ENCODE results near the gene PXYLP1. TPM values are rescaled to one million over a fixed set of nuclear protein-coding genes. Genes with fewer than 3 reads are reported as not detected.

PXYLP1 gene
- total and polyA plus RNA-seq, 10 of the 15 experiments (the other 5 are each of a cell fraction or from before 2014, with no cell fraction given), result 0.06 to 1.7 (median 0.35) TPM

GRCh38 chr3:141250342-141250741 is 18.7 kb downstream of the PXYLP1 start (continued):
- TF ChIP-seq CUX1 (IDR thresholded peaks at IDR 0.05; ENCODE audit: insufficient replicate concordance, low read depth, low read length) (no peak), ZBTB33 (IDR thresholded peaks at IDR 0.05) (no peak), NFYB (IDR thresholded peaks at IDR 0.05; ENCODE audit: insufficient read depth, low read depth, low read length) (peak; percentile 80), NBN (IDR thresholded peaks at IDR 0.05) (no peak), ELK1 (IDR thresholded peaks at IDR 0.05; ENCODE audit: low read depth, low read length) (no peak), ZBTB40 (IDR thresholded peaks at IDR 0.05; ENCODE audit: borderline replicate concordance) (no peak), RELB (IDR thresholded peaks at IDR 0.05; ENCODE audit: low read depth) (no peak)

All from GM12878 (cell line).